Activated T-helper 1 cell treated with anti-CD3 and anti-CD28 coated beads, Interleukin-2, amount 50 U/mL, for 16 hours (primary cell): ENCODE measurements around the gene EIF3F.
"Not testable (repeated sequence)": the region's sequence is repeated elsewhere in the genome, so short reads cannot be mapped to it uniquely, and the experiment has no call there.

Experiments
- DNase-seq, 2 donors: peaks; one replicate each; pipeline ENCODE4 v3.0.0-alpha.2; 2020; ENCODE audit warnings: low read depth in 1 of 2, low spot score in 1 of 2

The EIF3F gene

GRCh38 chr11:7983832-7984590 lies 3.1 kb upstream of the EIF3F start:
- DNase-seq, result no peak

GRCh38 chr11:7987560-7987883 lies 385 bp downstream of the EIF3F start:
- DNase-seq, result not testable (repeated sequence)

GRCh38 chr11:7994581-7995278 lies 7.6 kb downstream of the EIF3F start:
- no peak for DNase-seq

- DNase-seq, result no peak
Observed at GRCh38 chr11:7999795-8000194, 12.7 kb downstream of the EIF3F start.

GRCh38 chr11:8000390-8000789 lies 13.3 kb downstream of the EIF3F start:
- no peak for DNase-seq

GRCh38 chr11:8002676-8003075 lies 15.5 kb downstream of the EIF3F start:
- DNase-seq, result no peak

GRCh38 chr11:8003187-8003586 lies 16.1 kb downstream of the EIF3F start:
- no peak for DNase-seq

GRCh38 chr11:8004008-8004407 lies 16.9 kb downstream of the EIF3F start:
- no peak for DNase-seq

- DNase-seq, result no peak
Observed at GRCh38 chr11:8005556-8005955, 18.4 kb downstream of the EIF3F start.

GRCh38 chr11:8006349-8006977 lies 19.3 kb downstream of the EIF3F start:
- DNase-seq, result peak in 1 of 2 donors; percentile 14

- DNase-seq, result no peak
Observed at GRCh38 chr11:8008212-8008611, 21.1 kb downstream of the EIF3F start.

- no peak for DNase-seq
Observed at GRCh38 chr11:8009856-8010255, 22.7 kb downstream of the EIF3F start.

GRCh38 chr11:8011371-8011770 lies 24.2 kb downstream of the EIF3F start:
- no peak for DNase-seq

- DNase-seq, result no peak
Observed at GRCh38 chr11:8011981-8012444, 24.9 kb downstream of the EIF3F start.

- DNase-seq, result no peak
Observed at GRCh38 chr11:8013833-8014232, 26.7 kb downstream of the EIF3F start.

GRCh38 chr11:8015753-8016239 lies 28.7 kb downstream of the EIF3F start:
- DNase-seq, result no peak

- no peak for DNase-seq
Observed at GRCh38 chr11:8016440-8016839, 29.3 kb downstream of the EIF3F start.

GRCh38 chr11:8017071-8017470 lies 29.9 kb downstream of the EIF3F start:
- no peak for DNase-seq

- no peak for DNase-seq
Observed at GRCh38 chr11:8017894-8018483, 30.9 kb downstream of the EIF3F start.

- peak; percentile 48 to 58 for DNase-seq
Observed at GRCh38 chr11:8018484-8019313, 31.6 kb downstream of the EIF3F start.
